ENCODE measurements around the gene TUBA1C.

TUBA1C gene

GRCh38 chr12:49264873-49265792 is at the start of gene TUBA1C:
TUBA1C (plus strand) TSS chr12:49265082; CDS start chr12:49265182, 100 bp downstream.
- ChIA-PET POLR2A (interaction anchor here (0.6 to 3.9 kb wide), 10 partner anchors 9 to 347 kb away, joined by 3 to 24 read pairs (median 4); partner anchors contain the start of genes TROAP, TUBA1A and TUBA1B), CTCF (interaction anchor here (0.9 to 2.2 kb wide), 7 partner anchors 10 to 197 kb away, joined by 3 to 9 read pairs (median 4); partner anchors contain the start of gene LMBR1L)
- DNase-seq (ENCODE audit: low read depth, low spot score), result peak; percentile 67
- no peak for TF ChIP-seq CTCF (IDR thresholded peaks at IDR 0.05; ENCODE audit: insufficient read depth, low read length, missing control alignments)
- H3K4me3 ChIP-seq (ENCODE audit: low read depth, low read length), result peak within 1 kb of the TSS; percentile 94

GRCh38 chr12:49219417-49220026 is 45.4 kb upstream of the TUBA1C start:
- CTCF ChIA-PET, result interaction anchor here (1.0 kb wide), 1 partner anchor 14 kb away, joined by 3 read pairs; no protein-coding TSS in a partner anchor
- no peak for DNase-seq (ENCODE audit: low read depth, low spot score)
- POLR2A ChIA-PET, result no interaction called here
- TF ChIP-seq CTCF (IDR thresholded peaks at IDR 0.05; ENCODE audit: insufficient read depth, low read length, missing control alignments), result no peak
- H3K4me3 ChIP-seq (ENCODE audit: low read depth, low read length), result no peak overlapping the region

- TF ChIP-seq CTCF (IDR thresholded peaks at IDR 0.05; ENCODE audit: insufficient read depth, low read length, missing control alignments), result no peak
- ChIA-PET CTCF (interaction anchor here (1.0 to 7.7 kb wide), 5 partner anchors 11 to 158 kb away, joined by 3 to 120 read pairs (median 3); no protein-coding TSS in a partner anchor), POLR2A (interaction anchor here (5.8 kb wide), 1 partner anchor 90 kb away, joined by 35 read pairs; the partner anchor contains the start of gene TUBA1B)
- H3K4me3 ChIP-seq (ENCODE audit: low read depth, low read length), result no peak overlapping the region
- no peak for DNase-seq (ENCODE audit: low read depth, low spot score)
Observed at GRCh38 chr12:49220972-49221371, 43.9 kb upstream of the TUBA1C start.

- CTCF ChIA-PET, result interaction anchor here (0.7 to 7.7 kb wide), 13 partner anchors 10 to 159 kb away, joined by 3 to 120 read pairs (median 4); partner anchors contain the start of genes TUBA1A and TUBA1B
- POLR2A ChIA-PET, result interaction anchor here (1.1 to 5.8 kb wide), 4 partner anchors 9 to 92 kb away, joined by 7 to 35 read pairs (median 12); partner anchors contain the start of genes TUBA1A and TUBA1B
- no peak for DNase-seq (ENCODE audit: low read depth, low spot score)
- no peak overlapping the region for H3K4me3 ChIP-seq (ENCODE audit: low read depth, low read length)
- TF ChIP-seq CTCF (IDR thresholded peaks at IDR 0.05; ENCODE audit: insufficient read depth, low read length, missing control alignments), result no peak
Observed at GRCh38 chr12:49223122-49223521, 41.8 kb upstream of the TUBA1C start.

- POLR2A ChIA-PET, result interaction anchor here (1.5 to 5.8 kb wide), 2 partner anchors 35 to 93 kb away, joined by 18 to 35 read pairs; partner anchors contain the start of genes TUBA1A and TUBA1B
- no peak for DNase-seq (ENCODE audit: low read depth, low spot score)
- CTCF ChIA-PET, result interaction anchor here (0.8 to 7.7 kb wide), 15 partner anchors 10 to 159 kb away, joined by 3 to 120 read pairs (median 6); partner anchors contain the start of gene TUBA1B
- no peak for TF ChIP-seq CTCF (IDR thresholded peaks at IDR 0.05; ENCODE audit: insufficient read depth, low read length, missing control alignments)
- H3K4me3 ChIP-seq (ENCODE audit: low read depth, low read length), result no peak overlapping the region
Observed at GRCh38 chr12:49223590-49224369, 41.1 kb upstream of the TUBA1C start.

Measured in AG04449 (cell line).